Activated CD4-positive, alpha-beta T cell treated with anti-CD3 and anti-CD28 coated beads, Interleukin-2, amount 50 U/mL, for 24 hours (primary cell): ENCODE data around the gene COPS7B.
"Not testable (repeated sequence)": the region's sequence is repeated elsewhere in the genome, so short reads cannot be mapped to it uniquely, and the experiment has no call there.

Experiments used
- DNase-seq, 2 donors: peaks; one replicate each; pipeline ENCODE4 v3.0.0-alpha.2; 2020; ENCODE audit warnings: low read depth in 1 of 2, low spot score in 1 of 2

COPS7B gene

GRCh38 chr2:231786177-231786916 is at the start of gene COPS7B:
COPS7B (plus strand) TSS chr2:231786445; CDS start chr2:231788571, 2,126 bp downstream.
- peak; percentile 70 to 84 for DNase-seq

- no peak for DNase-seq
Observed at GRCh38 chr2:231737761-231738160, 48.5 kb upstream of the COPS7B start.

GRCh38 chr2:231743376-231744116 is 42.7 kb upstream of the COPS7B start:
- DNase-seq = no peak

- DNase-seq = no peak
Observed at GRCh38 chr2:231745303-231746038, 40.8 kb upstream of the COPS7B start.

- DNase-seq = not testable (repeated sequence)
Observed at GRCh38 chr2:231748153-231748896, 37.9 kb upstream of the COPS7B start.

DNA sequence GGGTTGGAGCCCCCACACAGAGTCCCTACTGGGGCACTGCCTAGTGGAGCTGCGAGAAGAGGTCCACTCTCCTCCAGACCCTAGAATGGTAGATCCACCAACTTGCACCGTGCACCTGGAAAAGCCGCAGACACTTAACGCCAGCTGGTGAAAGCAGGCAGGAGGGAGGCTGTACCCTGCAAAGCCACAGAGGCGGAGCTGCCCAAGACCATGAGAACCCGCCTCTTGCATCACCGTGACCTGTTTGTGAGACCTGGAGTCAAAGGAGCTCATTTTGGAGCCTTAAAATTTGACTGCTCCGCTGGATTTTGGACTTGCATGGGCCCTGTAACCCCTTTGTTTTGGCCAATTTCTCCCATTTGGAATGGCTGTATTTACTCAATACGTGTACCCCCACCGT is 37.2 kb upstream of the COPS7B start:
- not testable (repeated sequence) for DNase-seq

DNA sequence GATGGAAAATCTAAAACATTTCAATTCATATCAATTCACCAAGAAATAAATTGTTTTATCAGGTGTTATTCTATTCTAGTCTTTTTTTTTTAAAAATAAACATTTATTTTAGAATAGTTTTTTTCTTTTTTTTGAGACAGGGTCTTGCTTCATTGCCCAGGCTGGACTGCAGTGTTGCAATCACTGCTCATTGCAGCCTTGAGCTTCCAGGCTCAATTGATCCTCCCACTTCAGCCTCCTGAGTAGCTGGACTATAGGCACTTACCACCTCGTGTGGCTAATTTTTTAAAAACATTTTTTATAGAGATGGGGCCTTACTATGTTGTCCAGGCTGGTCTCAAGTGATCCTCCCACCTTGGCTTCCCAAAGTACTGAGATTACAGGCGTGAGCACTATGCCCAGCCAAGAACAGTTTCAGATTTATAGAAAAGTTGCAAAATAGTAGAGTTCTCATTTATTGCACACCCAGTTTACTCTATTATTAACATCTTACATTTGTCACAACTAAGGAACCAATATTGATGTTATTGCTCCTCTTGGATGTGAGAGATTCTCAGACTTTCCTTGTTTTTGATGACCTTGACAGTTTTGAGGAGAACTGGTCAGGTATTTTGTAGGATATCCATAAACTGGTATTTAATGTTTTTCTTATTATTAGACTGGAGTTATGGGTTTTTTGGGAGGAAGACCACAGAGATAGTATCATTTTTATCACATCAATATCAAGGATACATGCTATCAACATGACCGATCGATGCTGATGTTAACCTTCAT is 35.0 kb upstream of the COPS7B start:
- no peak for DNase-seq

- DNase-seq = no peak
Observed at GRCh38 chr2:231752061-231752460, 34.2 kb upstream of the COPS7B start.

DNA sequence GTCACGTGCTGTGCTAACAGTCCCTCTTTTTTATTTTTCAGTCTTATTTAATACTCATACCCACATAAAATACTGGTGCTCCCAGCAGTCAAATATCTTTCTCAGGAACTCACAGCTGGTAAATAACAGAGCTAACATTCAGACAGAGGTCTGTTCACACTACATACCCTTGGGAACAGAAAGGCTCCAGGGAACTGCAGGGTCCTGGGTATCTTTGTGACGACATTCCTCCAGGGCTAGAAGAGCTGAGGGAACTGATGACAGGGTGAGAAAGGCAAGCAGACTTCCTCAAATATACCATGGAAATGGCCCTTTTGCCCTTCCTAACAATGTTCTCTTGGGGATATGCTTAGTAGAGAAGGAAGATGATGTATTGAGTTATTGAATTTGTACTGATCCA is 24.5 kb upstream of the COPS7B start:
- no peak for DNase-seq

DNA sequence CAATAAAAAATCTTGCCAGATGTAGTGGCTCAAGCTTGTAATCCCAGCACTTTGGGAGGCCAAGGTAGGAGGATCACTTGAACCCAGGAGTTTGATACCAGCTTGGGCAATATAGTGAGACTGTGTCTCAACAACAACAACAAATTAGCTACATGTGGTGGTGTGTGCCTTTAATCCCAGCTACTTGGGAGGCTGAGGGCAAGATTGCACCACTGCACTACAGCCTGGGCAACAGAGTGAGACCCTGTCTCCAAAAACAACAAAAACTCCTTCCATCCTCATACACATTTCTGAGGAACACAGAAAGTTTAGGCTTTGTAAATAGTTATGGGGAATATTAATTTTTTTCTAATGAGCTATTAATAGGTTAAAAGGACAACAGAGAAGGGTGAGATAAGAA is 22.1 kb upstream of the COPS7B start:
- no peak for DNase-seq

GRCh38 chr2:231764760-231765159 is 21.5 kb upstream of the COPS7B start:
- no peak for DNase-seq

- DNase-seq = no peak
Observed at GRCh38 chr2:231765496-231765929, 20.7 kb upstream of the COPS7B start.

DNA sequence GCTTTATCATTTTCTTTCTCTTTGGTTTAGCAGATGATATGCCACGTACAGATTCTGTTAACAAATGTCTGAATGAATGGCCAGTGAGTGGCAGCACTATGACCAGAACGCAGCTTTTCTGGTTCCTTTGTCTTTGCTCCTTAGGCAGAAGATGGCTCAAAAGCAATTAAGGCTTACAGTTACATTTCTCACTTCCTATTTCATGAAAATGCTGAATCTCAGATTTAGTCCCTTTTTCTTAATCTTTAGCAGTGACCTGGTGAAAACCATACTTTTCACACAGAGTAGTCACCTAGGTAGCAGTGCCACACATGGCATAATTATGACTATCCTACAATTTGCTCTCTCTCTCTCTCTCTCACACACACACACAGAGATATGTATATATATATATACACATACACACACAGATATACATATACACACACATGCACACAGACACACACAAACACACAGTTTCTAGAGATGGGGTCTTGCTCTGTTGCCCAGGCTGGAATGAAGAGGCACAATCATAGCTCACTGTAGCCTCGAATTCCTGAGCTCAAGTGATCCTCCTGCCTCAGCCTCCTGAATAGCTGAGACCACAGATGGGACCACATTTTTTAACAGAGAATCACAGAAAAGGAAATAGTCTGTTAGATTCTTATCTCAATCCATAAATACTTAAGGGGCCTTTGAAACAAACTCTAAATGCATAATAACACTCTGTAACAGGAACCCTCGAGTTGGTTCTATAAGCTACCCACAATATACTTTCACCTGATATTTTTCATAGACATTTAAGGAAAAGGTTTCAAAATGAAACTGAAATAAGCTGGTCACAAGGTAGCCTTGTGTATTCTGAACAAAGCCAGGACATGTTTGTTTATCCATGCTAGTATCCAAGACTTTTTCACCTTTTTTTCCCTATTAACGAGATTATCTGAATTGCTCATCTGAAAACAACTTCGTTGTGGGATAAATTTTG is 16.8 kb upstream of the COPS7B start:
- no peak for DNase-seq

DNA sequence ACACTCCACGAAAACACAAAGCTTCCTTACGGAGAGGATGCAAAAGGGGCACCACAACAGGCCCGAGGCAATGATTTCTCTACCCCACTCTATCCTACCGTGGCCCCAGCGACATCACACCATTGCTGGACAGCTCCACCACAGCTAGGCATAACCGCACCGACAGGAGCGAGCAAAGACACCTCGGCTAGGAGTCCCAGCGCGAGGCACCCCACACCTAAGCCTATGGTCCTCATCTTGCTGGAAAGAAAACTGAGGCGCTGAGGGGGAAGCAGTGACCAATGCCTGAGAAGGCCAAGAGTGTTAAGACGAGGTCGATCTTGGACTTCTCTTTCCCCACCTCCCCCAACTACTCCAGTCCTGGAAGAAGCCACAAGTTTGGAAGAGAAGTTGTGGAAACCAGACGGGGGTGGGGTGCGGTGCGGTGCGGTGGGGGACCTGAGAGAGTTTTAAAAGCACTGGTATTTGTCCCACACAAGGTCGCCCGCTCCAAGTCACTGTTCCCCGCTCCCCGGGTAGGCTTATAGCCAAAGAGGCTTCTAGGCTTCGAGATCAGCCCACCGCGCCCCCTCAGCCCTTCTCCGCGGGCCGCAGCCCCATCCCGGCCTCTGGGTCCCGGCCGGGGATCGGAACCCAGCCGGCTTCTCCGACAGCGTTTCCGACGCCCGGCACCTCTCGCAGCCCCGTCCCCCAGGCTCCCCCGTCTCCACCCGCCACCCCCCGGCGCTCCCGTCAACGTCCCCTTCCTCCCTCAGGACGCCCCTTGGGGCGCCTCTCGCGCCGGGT is 5.9 kb upstream of the COPS7B start:
- DNase-seq = no peak

DNA sequence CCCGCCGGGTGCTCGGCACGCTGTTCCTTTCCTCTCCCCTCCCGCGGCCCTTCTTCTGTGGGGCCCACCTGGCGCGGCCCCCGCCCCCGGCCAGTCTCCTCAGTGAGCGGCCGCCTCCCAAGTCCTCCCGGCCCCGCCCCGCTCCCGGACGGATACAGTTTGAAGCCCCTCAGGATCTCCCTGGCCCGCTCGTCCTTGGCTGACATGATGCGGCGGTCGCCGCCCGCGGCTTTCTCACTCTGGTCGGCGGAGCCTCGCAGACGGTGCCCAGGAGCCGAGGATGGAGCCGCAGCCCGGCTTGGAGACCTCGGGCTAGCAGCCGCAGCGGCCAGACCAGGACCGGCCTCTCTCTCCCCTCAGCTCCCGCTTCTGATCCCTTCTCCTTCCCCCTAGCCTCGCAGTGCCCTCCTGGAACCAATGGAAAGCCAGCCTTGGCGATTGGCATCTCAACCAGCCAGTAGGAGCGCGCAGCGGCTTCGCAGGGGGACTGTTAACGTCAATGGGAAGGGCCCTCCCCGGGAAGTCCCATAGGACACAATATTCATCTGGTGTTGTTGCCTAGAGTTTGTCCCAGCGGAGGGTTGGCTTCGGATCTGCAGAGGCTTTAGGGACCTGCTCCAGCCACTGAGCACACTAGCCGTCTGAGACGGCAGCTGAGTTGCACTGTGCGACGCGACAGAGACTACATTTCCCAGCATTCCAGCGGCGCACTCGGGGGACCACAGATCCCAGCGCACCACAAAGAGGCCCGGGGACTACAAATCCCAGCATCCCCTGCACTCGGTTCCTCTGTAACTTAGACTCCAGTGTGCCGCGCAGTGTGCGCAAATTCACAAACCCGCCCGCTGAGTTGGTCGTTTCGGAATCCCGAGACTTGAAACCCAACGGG is 5.1 kb upstream of the COPS7B start, which contains the start of gene PDE6D:
PDE6D (minus strand) TSS at position 374 of the 889 bp plus-strand sequence; CDS start at position 206, 168 bp downstream.
- peak; percentile 94 to 96 for DNase-seq

GRCh38 chr2:231781798-231782726 is 4.2 kb upstream of the COPS7B start:
- no peak for DNase-seq
